Panc1 (cell line): ENCODE data around the gene GNAT1. TPM values are rescaled to one million over a fixed set of nuclear protein-coding genes. Genes with fewer than 3 reads are reported as not detected.
A peak's percentile ranks its signal among the peaks of the same experiment; 100 is the strongest.

Experiments used
- ATAC-seq: fragments of 200-7000 bp; cut with Tn5 transposase; 2 replicates; pipeline ENCODE4 v1.9.1; 2020; ENCODE audit warnings: mild to moderate bottlenecking, moderate library complexity
- BruUV-seq: library from RNA; stranded (reverse); fragments of 400-500 nt; replicated peaks from 2 replicates; lab custom pipeline; 2021; lab: Mats Ljungman, UMichigan
- CTCF ChIA-PET: fragments of 300-600 bp; sonication (Branson Sonifier 250); formaldehyde crosslinking; loops from one replicate; lab custom pipeline; 2022; ENCODE audit warnings: antibody characterized with exemption; lab: Charles Lee
- POLR2A ChIA-PET: fragments of 300-600 bp; sonication (Branson Sonifier 250); formaldehyde crosslinking; loops from one replicate; lab custom pipeline; 2022; ENCODE audit warnings: antibody characterized with exemption; lab: Charles Lee
- DNase-seq: peaks from one replicate; pipeline ENCODE4 v3.0.0-alpha.2; 2010; ENCODE audit warnings: low read depth, low spot score
- H3K27ac ChIP-seq: 2 replicates; pipeline ENCODE4 v1.5.1; 2011; ENCODE audit warnings: mild to moderate bottlenecking, low read length, inconsistent platforms
- H3K27me3 ChIP-seq: fragments of 200-500 bp; sonication (Bioruptor generic); 2 replicates; pipeline ENCODE4 v1.6.0; 2014; ENCODE audit warnings: low read length, inconsistent platforms; ENCODE audit not compliant: control insufficient read depth, insufficient read depth
- H3K36me3 ChIP-seq: fragments of 200-500 bp; sonication (Bioruptor generic); 2 replicates; pipeline ENCODE4 v1.5.1; 2014; ENCODE audit warnings: inconsistent platforms, mild to moderate bottlenecking, low read length, moderate library complexity; ENCODE audit not compliant: control insufficient read depth, insufficient read depth
- H3K4me1 ChIP-seq: 2 replicates; pipeline ENCODE4 v1.5.1; 2011; ENCODE audit warnings: inconsistent platforms, mild to moderate bottlenecking, low read length, moderate library complexity; ENCODE audit not compliant: control insufficient read depth, insufficient read depth
- H3K4me3 ChIP-seq, 2 experiments: 2 replicates each; pipeline ENCODE4 v1.5.1; 2011 to 2012; ENCODE audit warnings: low read depth in 2 of 2, low read length in 2 of 2, mild to moderate bottlenecking in 2 of 2, inconsistent platforms in 1 of 2, moderate library complexity in 1 of 2
- H3K9me3 ChIP-seq: fragments of 200-500 bp; sonication (Bioruptor generic); 2 replicates; pipeline ENCODE4 v1.5.1; 2014; ENCODE audit warnings: low read depth, mild to moderate bottlenecking, inconsistent platforms, low read length, moderate library complexity; ENCODE audit not compliant: control insufficient read depth, insufficient read depth
- CTCF ChIP-seq: fragments of 450-650 bp; IDR thresholded peaks from 2 replicates; pipeline ENCODE4 v1.5.1; 2017; ENCODE audit warnings: mild to moderate bottlenecking
- POLR2AphosphoS5 ChIP-seq: IDR thresholded peaks from 2 replicates; pipeline ENCODE4 v1.6.1; 2012; ENCODE audit warnings: mild to moderate bottlenecking, low read depth, low read length, moderate library complexity
- REST ChIP-seq, 2 experiments: IDR thresholded peaks; 2 replicates each; pipeline ENCODE4 v1.6.1; 2011 to 2012; ENCODE audit warnings: low read depth in 2 of 2, control low read depth in 1 of 2, low read length in 1 of 2, mild to moderate bottlenecking in 1 of 2, moderate library complexity in 1 of 2; ENCODE audit not compliant: insufficient read depth in 1 of 2
- SIN3A ChIP-seq: IDR thresholded peaks from 2 replicates; pipeline ENCODE4 v1.6.1; 2012; ENCODE audit warnings: low read depth, mild to moderate bottlenecking, low read length, moderate library complexity, borderline replicate concordance; ENCODE audit not compliant: insufficient read depth
- TCF7L2 ChIP-seq: IDR thresholded peaks from 2 replicates; pipeline ENCODE4 v1.6.1; 2011; ENCODE audit warnings: mild to moderate bottlenecking, low read depth, low read length, inconsistent platforms
- in situ Hi-C: cut with HindIII; loops from 2 replicates; pipeline ENCODE4 v1.10.0; 2016; ENCODE audit warnings: low sequenced_read_pairs, low pct_unique_long_range_greater_than_20kb
- intact Hi-C: fragments of 100-400 bp; cut with micrococcal nuclease; formaldehyde crosslinking; loops from one replicate; pipeline ENCODE4 v1.10.0; 2022; ENCODE audit not compliant: unreplicated experiment
- total RNA-seq: library from RNA; stranded (reverse); gene quantifications from one replicate; pipeline ENCODE4 v1.2.1, GENCODE V29; 2021; ENCODE audit not compliant: unreplicated experiment

GNAT1 gene
- total RNA-seq, 1 experiment from 2014 or later: not detected

- no peak for TF ChIP-seq REST (IDR thresholded peaks at IDR 0.05; ENCODE audit: insufficient read depth in 1 of 2, low read depth in 2 of 2, low read length in 1 of 2)
- TF ChIP-seq POLR2AphosphoS5: no peak
- TF ChIP-seq SIN3A: no peak
- no peak for TF ChIP-seq TCF7L2
- no peak for TF ChIP-seq CTCF
- DNase-seq: no peak
- Histone ChIP-seq H3K4me1 (peaks cover 97% of the 10 kb centered on the region), H3K9me3 (no peaks in the 10 kb centered on the region), H3K27ac (peak overlapping the region; percentile 96), H3K36me3 (no peaks in the 10 kb centered on the region), H3K4me3 (no peak overlapping the region), H3K27me3 (no peaks in the 10 kb centered on the region)
- no TSS peak for BruUV-seq
- ChIA-PET CTCF (no interaction called here), POLR2A (no interaction called here)
- ATAC-seq: peak; percentile 8
- in situ Hi-C loops: no loop called here
- intact Hi-C loops: no loop called here
Observed at GRCh38 chr3:50167069-50167840, 24.2 kb upstream of the GNAT1 start.

- BruUV-seq: no TSS peak
- H3K27ac ChIP-seq: peak overlapping the region; percentile 82
- ATAC-seq (no peak), DNase-seq (no peak)
- POLR2A ChIA-PET: no interaction called here
- H3K4me1 ChIP-seq: peaks cover 97% of the 10 kb centered on the region
- CTCF ChIA-PET: no interaction called here
- H3K4me3 ChIP-seq: no peak overlapping the region
- no peaks in the 10 kb centered on the region for H3K36me3 ChIP-seq
- H3K27me3 ChIP-seq: no peaks in the 10 kb centered on the region
- in situ Hi-C loops (no loop called here), intact Hi-C loops (no loop called here)
- no peaks in the 10 kb centered on the region for H3K9me3 ChIP-seq
- TF ChIP-seq SIN3A (no peak), TCF7L2 (no peak), CTCF (no peak), POLR2AphosphoS5 (no peak), REST (IDR thresholded peaks at IDR 0.05; ENCODE audit: insufficient read depth in 1 of 2, low read depth in 2 of 2, low read length in 1 of 2) (no peak)
Observed at GRCh38 chr3:50167841-50168209, 23.6 kb upstream of the GNAT1 start.
